Smooth muscle cell (in vitro differentiated cells): ENCODE results near the gene HMX1. TPM values are rescaled to one million over a fixed set of nuclear protein-coding genes. Genes with fewer than 3 reads are reported as not detected.

Experiments used
- DNase-seq: peaks from one replicate; lab custom pipeline; 2025; ENCODE audit not compliant: unreplicated experiment; lab: John Stamatoyannopoulos, UW
- H2AFZ ChIP-seq: fragments of 200-600 bp; sonication (generic); 2 replicates; pipeline ENCODE4 v1.6.0; 2016; ENCODE audit warnings: antibody characterized with exemption, low read depth, mild to moderate bottlenecking
- H3F3A ChIP-seq: fragments of 200-600 bp; sonication (generic); 2 replicates; pipeline ENCODE4 v1.6.0; 2017; ENCODE audit warnings: antibody characterized with exemption, low read depth
- H3K27ac ChIP-seq: fragments of 200-600 bp; sonication (generic); 2 replicates; pipeline ENCODE4 v1.5.1; 2016; ENCODE audit warnings: low read depth, mild to moderate bottlenecking
- H3K27me3 ChIP-seq: fragments of 200-600 bp; sonication (generic); 2 replicates; pipeline ENCODE4 v1.6.1; 2016; ENCODE audit warnings: low read depth, mild to moderate bottlenecking
- H3K36me3 ChIP-seq: fragments of 200-600 bp; sonication (generic); 2 replicates; pipeline ENCODE4 v1.5.1; 2016; ENCODE audit warnings: low read depth
- H3K4me1 ChIP-seq: fragments of 200-600 bp; sonication (generic); 2 replicates; pipeline ENCODE4 v1.5.1; 2016; ENCODE audit warnings: low read depth
- H3K4me2 ChIP-seq: fragments of 200-600 bp; sonication (generic); 2 replicates; pipeline ENCODE4 v1.6.0; 2016; ENCODE audit warnings: mild to moderate bottlenecking
- H3K4me3 ChIP-seq: fragments of 200-600 bp; sonication (generic); 2 replicates; pipeline ENCODE4 v1.5.1; 2016; ENCODE audit warnings: mild to moderate bottlenecking
- H3K79me2 ChIP-seq: fragments of 200-600 bp; sonication (generic); 2 replicates; pipeline ENCODE4 v1.6.0; 2016; ENCODE audit warnings: low read depth, mild to moderate bottlenecking
- H3K9ac ChIP-seq: fragments of 200-600 bp; sonication (generic); 2 replicates; pipeline ENCODE4 v1.6.0; 2016; ENCODE audit warnings: low read depth
- H3K9me3 ChIP-seq: fragments of 200-600 bp; sonication (generic); replicated peaks from 2 replicates; pipeline ENCODE4 v1.5.1; 2016; ENCODE audit warnings: low read depth
- H4K20me1 ChIP-seq: fragments of 200-600 bp; sonication (generic); 2 replicates; pipeline ENCODE4 v1.6.0; 2016; ENCODE audit warnings: low read depth
- WGBS: methylation state at CpG from one replicate; pipeline ENCODE4 v1.1.7; 2016; ENCODE audit warnings: low lambda C conversion rate; 5-methylcytosine and 5-hydroxymethylcytosine counted together
- polyA plus RNA-seq: library from polyadenylated mRNA; unstranded; fragments of >200 nt; fragmentation: Nextera tagmentation; extraction: Ambion mirVana; gene quantifications from 2 replicates; pipeline ENCODE4 v1.2.1, GENCODE V29; 2016
- total RNA-seq: library from RNA; depleted of rRNA; stranded (reverse); fragments of >200 nt; gene quantifications from 2 replicates; pipeline ENCODE4 v1.2.3, GENCODE V29; 2014
- TF ChIP-seq, protein P1 (sequence below): fragments of 200-600 bp; sonication (generic); IDR thresholded peaks from 2 replicates; pipeline ENCODE4 v1.5.1; 2017; ENCODE audit warnings: borderline replicate concordance, mild to moderate bottlenecking, antibody characterized with exemption; ENCODE audit not compliant: insufficient read depth, poor library complexity, severe bottlenecking

The HMX1 gene
- total and polyA plus RNA-seq, 2 experiments from 2014 or later: not detected

DNA sequence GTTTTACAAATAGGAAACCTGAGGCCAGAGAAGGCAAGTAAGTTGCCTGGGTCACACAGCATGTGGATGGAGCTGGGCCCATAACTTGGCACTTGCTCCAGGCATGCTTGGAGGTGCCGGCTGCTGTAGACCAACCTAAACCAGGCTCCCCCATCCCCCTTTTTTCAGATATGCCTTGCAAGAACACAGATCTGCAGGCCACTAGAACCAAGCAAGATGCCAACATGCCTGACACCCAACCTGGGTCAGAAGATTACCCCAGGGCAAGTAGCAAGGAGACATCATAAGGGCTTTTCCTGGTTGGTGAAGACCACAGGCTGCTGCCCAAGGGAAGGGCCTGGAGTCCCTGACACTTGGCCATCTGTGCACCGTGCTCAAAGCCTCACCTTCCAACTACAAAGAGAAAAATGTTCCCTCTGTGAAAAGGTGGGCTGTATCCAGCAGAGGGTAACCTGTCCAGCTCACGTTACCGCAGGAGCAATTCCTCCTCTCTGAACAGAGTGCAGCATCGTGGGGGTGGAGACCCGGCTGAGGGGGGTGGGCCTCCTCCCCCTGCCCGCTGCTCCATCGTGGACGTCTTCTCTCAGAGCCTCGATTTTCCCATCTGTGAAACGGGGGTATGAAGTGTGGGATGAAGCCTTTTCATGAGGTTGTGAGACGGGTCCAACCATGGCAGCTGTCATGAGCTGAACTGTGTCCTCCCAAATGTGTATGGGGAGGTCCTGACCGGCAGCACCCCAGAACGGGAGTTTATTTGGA lies 23.0 kb downstream of the HMX1 start:
- Histone ChIP-seq H4K20me1 (no peaks in the 10 kb centered on the region), H3K36me3 (no peaks in the 10 kb centered on the region), H3K9ac (no peak overlapping the region), H3K4me1 (no peaks in the 10 kb centered on the region), H3K4me2 (no peak overlapping the region), H3K79me2 (no peaks in the 10 kb centered on the region), H3K9me3 (no peaks in the 10 kb centered on the region), H3F3A (no peaks in the 10 kb centered on the region), H2AFZ (no peak overlapping the region), H3K27ac (no peak overlapping the region), H3K27me3 (peaks cover 13% of the 10 kb centered on the region), H3K4me3 (no peak overlapping the region)
- no peak for DNase-seq
- WGBS: 85% methylated on average over 14 of the region's 14 CpGs
- TF ChIP-seq, protein P1, sequence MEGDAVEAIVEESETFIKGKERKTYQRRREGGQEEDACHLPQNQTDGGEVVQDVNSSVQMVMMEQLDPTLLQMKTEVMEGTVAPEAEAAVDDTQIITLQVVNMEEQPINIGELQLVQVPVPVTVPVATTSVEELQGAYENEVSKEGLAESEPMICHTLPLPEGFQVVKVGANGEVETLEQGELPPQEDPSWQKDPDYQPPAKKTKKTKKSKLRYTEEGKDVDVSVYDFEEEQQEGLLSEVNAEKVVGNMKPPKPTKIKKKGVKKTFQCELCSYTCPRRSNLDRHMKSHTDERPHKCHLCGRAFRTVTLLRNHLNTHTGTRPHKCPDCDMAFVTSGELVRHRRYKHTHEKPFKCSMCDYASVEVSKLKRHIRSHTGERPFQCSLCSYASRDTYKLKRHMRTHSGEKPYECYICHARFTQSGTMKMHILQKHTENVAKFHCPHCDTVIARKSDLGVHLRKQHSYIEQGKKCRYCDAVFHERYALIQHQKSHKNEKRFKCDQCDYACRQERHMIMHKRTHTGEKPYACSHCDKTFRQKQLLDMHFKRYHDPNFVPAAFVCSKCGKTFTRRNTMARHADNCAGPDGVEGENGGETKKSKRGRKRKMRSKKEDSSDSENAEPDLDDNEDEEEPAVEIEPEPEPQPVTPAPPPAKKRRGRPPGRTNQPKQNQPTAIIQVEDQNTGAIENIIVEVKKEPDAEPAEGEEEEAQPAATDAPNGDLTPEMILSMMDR: no peak

DNA sequence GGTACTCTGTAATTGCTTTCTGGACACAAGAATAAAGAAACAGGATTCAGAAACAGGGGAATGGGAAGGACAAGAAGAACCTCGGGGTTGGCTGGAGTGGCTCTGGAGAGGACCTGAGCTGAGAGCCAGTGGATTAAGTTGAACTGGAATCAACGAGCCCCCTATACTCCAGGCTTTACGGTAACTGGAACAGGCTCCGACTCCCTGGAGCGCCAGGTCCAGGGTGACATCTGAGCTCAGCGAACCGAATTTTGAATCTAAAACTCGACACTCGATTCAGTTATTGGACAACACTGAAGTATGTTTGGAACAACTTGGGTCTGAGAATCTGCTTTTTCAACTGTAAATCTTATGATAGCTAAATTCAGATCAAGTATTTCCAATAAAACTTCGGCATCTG lies 23.9 kb downstream of the HMX1 start:
- DNase-seq: no peak
- H4K20me1 ChIP-seq: no peaks in the 10 kb centered on the region
- H3K9me3 ChIP-seq: no peaks in the 10 kb centered on the region
- no peaks in the 10 kb centered on the region for H3K4me1 ChIP-seq
- no peaks in the 10 kb centered on the region for H3F3A ChIP-seq
- no peak overlapping the region for H3K4me2 ChIP-seq
- no peaks in the 10 kb centered on the region for H3K36me3 ChIP-seq
- WGBS: 20% methylated on average over 10 of the region's 10 CpGs
- H3K4me3 ChIP-seq: no peak overlapping the region
- TF ChIP-seq, protein P1: no peak
- H3K79me2 ChIP-seq: no peaks in the 10 kb centered on the region
- no peak overlapping the region for H2AFZ ChIP-seq
- no peak overlapping the region for H3K9ac ChIP-seq
- no peak overlapping the region for H3K27ac ChIP-seq
- peaks cover 9% of the 10 kb centered on the region for H3K27me3 ChIP-seq

DNA sequence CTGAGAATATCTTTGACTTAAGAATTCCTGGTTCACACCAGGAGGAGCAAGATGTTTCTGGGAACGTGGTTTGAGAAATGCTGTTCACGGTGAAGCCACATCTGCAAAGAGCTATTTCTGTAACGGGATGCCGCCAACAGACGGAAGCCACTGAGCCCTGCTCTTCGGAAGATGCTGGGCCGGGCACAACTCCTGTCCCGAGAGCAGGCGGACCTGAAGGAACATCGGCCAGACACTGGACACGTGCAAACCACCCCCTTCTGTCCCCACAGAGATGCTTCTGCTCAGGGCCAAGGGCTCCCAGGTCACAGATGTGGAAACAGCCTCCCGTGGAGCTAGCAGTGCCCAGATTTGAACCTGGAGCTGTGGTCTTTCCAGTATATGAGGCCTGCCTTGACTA lies 24.3 kb downstream of the HMX1 start:
- no peaks in the 10 kb centered on the region for H3K79me2 ChIP-seq
- no peak overlapping the region for H2AFZ ChIP-seq
- H3K27me3 ChIP-seq: peaks cover 9% of the 10 kb centered on the region
- no peaks in the 10 kb centered on the region for H3K36me3 ChIP-seq
- no peaks in the 10 kb centered on the region for H3K4me1 ChIP-seq
- no peak overlapping the region for H3K9ac ChIP-seq
- no peaks in the 10 kb centered on the region for H3K9me3 ChIP-seq
- no peak overlapping the region for H3K4me3 ChIP-seq
- TF ChIP-seq, protein P1: no peak
- no peak for DNase-seq
- no peak overlapping the region for H3K27ac ChIP-seq
- H4K20me1 ChIP-seq: no peaks in the 10 kb centered on the region
- no peaks in the 10 kb centered on the region for H3F3A ChIP-seq
- 88% methylated on average over 12 of the region's 12 CpGs for WGBS
- no peak overlapping the region for H3K4me2 ChIP-seq

DNA sequence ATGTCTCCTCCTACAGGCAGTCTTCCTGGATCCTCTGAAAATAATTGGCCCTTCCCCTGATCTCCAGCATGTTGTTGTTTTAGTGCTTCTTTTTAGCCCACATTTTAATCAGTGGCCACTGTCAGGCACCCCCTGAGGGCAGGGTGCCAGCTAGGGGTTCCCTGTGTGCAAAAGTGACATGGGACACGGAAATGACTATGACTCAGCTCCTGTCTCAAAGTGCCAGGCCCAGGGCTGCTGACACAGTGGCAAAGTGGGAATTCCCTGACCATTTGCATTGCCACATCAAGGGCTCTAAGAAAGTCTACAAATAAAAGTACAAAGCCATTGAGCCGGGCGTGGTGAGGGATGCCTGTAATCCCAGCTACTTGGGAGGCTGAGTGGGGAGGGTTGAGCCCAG lies 24.8 kb downstream of the HMX1 start:
- Histone ChIP-seq H3K79me2 (no peaks in the 10 kb centered on the region), H3K9me3 (no peaks in the 10 kb centered on the region), H3K36me3 (no peaks in the 10 kb centered on the region), H3K27me3 (peaks cover 9% of the 10 kb centered on the region), H3K9ac (no peak overlapping the region), H3F3A (no peaks in the 10 kb centered on the region), H2AFZ (no peak overlapping the region), H3K4me1 (no peaks in the 10 kb centered on the region), H3K27ac (no peak overlapping the region), H3K4me3 (no peak overlapping the region), H3K4me2 (no peak overlapping the region), H4K20me1 (no peaks in the 10 kb centered on the region)
- DNase-seq: no peak
- TF ChIP-seq, protein P1: no peak
- WGBS: 70% methylated on average over 3 of the region's 3 CpGs
